IMR-90 (cell line): ENCODE measurements around the gene MACF1. TPM values are rescaled to one million over a fixed set of nuclear protein-coding genes. Genes with fewer than 3 reads are reported as not detected.

Experiments
- ATAC-seq: fragments of 200-7000 bp; cut with Tn5 transposase; 2 replicates; pipeline ENCODE4 v1.9.1; 2020; ENCODE audit warnings: low read depth, mild to moderate bottlenecking, moderate library complexity
- BruUV-seq: library from RNA; stranded (reverse); fragments of 400-500 nt; replicated peaks from 2 replicates; lab custom pipeline; 2021; lab: Mats Ljungman, UMichigan
- CTCF ChIA-PET: fragments of 300-600 bp; formaldehyde crosslinking; extraction: SDS; loops from one replicate; lab custom pipeline; 2021; ENCODE audit warnings: antibody characterized with exemption; lab: Yijun Ruan, JAX
- POLR2A ChIA-PET: fragments of 300-600 bp; sonication (Branson Sonifier 250); formaldehyde crosslinking; loops from one replicate; lab custom pipeline; 2022; ENCODE audit warnings: antibody characterized with exemption; ENCODE audit not compliant: unreplicated experiment; lab: Charles Lee
- DNase-seq: peaks from one replicate; pipeline ENCODE4 v3.0.0; 2013
- H2AFZ ChIP-seq: replicated peaks from 2 replicates; pipeline ENCODE3; 2013; ENCODE audit warnings: low read length, mild to moderate bottlenecking; ENCODE audit not compliant: poor library complexity
- H2AK5ac ChIP-seq: 2 replicates; pipeline ENCODE4 v1.6.1; 2013; ENCODE audit warnings: low read depth, low read length, inconsistent platforms
- H2AK9ac ChIP-seq: replicated peaks from 2 replicates; pipeline ENCODE3; 2013; ENCODE audit warnings: mild to moderate bottlenecking, low read depth, low read length, moderate library complexity; ENCODE audit not compliant: poor library complexity
- H2BK120ac ChIP-seq: 2 replicates; pipeline ENCODE4 v1.6.1; 2013; ENCODE audit warnings: low read depth, low read length, inconsistent platforms
- H2BK15ac ChIP-seq: 3 replicates; pipeline ENCODE4 v1.6.1; 2013; ENCODE audit warnings: low read depth, low read length, inconsistent platforms
- H2BK20ac ChIP-seq: 2 replicates; pipeline ENCODE4 v1.6.1; 2013; ENCODE audit warnings: low read depth, mild to moderate bottlenecking, inconsistent platforms, low read length, moderate library complexity
- H2BK5ac ChIP-seq: 2 replicates; pipeline ENCODE4 v1.6.1; 2013; ENCODE audit warnings: mild to moderate bottlenecking, low read depth, low read length, inconsistent platforms; ENCODE audit not compliant: poor library complexity, severe bottlenecking
- H3K14ac ChIP-seq: replicated peaks from 2 replicates; pipeline ENCODE4 v1.6.1; 2013; ENCODE audit warnings: low read depth, low read length, inconsistent platforms
- H3K18ac ChIP-seq: 2 replicates; pipeline ENCODE4 v1.6.1; 2013; ENCODE audit warnings: low read depth, low read length, control low read depth
- H3K23ac ChIP-seq: 2 replicates; pipeline ENCODE4 v1.6.1; 2013; ENCODE audit warnings: low read depth, low read length, inconsistent platforms
- H3K27ac ChIP-seq: 2 replicates; pipeline ENCODE4 v1.5.1; 2013; ENCODE audit warnings: mild to moderate bottlenecking, control low read depth, low read length; ENCODE audit not compliant: insufficient read depth
- H3K27me3 ChIP-seq: 2 replicates; pipeline ENCODE4 v1.6.1; 2013; ENCODE audit warnings: low read length; ENCODE audit not compliant: control insufficient read depth, insufficient read depth
- H3K36me3 ChIP-seq: 2 replicates; pipeline ENCODE4 v1.6.1; 2013; ENCODE audit warnings: low read length, mixed read lengths; ENCODE audit not compliant: control insufficient read depth, insufficient read depth
- H3K4ac ChIP-seq: 2 replicates; pipeline ENCODE4 v1.6.1; 2013; ENCODE audit warnings: low read depth, low read length, inconsistent platforms
- H3K4me1 ChIP-seq: 2 replicates; pipeline ENCODE4 v1.6.1; 2013; ENCODE audit warnings: low read length, mixed read lengths; ENCODE audit not compliant: control insufficient read depth, insufficient read depth
- H3K4me2 ChIP-seq: 2 replicates; pipeline ENCODE4 v1.6.1; 2013; ENCODE audit warnings: low read depth, mild to moderate bottlenecking, control low read depth, low read length, moderate library complexity
- H3K4me3 ChIP-seq: 2 replicates; pipeline ENCODE4 v1.5.1; 2013; ENCODE audit warnings: low read depth, mild to moderate bottlenecking, control low read depth, low read length, moderate library complexity; ENCODE audit not compliant: insufficient read depth
- H3K56ac ChIP-seq: 2 replicates; pipeline ENCODE4 v1.6.1; 2013; ENCODE audit warnings: low read length, inconsistent platforms; ENCODE audit not compliant: insufficient read depth; ENCODE audit errors: extremely low read depth
- H3K79me1 ChIP-seq, 2 experiments: 2 replicates each; pipeline ENCODE4 v1.6.1; 2013; ENCODE audit warnings: low read length in 2 of 2, inconsistent platforms in 1 of 2, low read depth in 1 of 2
- H3K9ac ChIP-seq: 2 replicates; pipeline ENCODE4 v1.6.1; 2013; ENCODE audit warnings: low read depth, low read length, control low read depth
- H3K9me1 ChIP-seq: 2 replicates; pipeline ENCODE4 v1.6.1; 2013; ENCODE audit warnings: low read length, inconsistent platforms; ENCODE audit not compliant: insufficient read depth
- H3K9me3 ChIP-seq: 2 replicates; pipeline ENCODE4 v1.6.1; 2013; ENCODE audit warnings: low read length; ENCODE audit not compliant: control insufficient read depth, insufficient read depth
- H4K20me1 ChIP-seq: 2 replicates; pipeline ENCODE4 v1.6.1; 2013; ENCODE audit warnings: low read length, inconsistent platforms; ENCODE audit not compliant: insufficient read depth
- H4K5ac ChIP-seq: 2 replicates; pipeline ENCODE4 v1.6.1; 2013; ENCODE audit warnings: mild to moderate bottlenecking, low read depth, low read length, control low read depth
- H4K8ac ChIP-seq, 2 experiments: 2 replicates each; pipeline ENCODE4 v1.6.1; 2013; ENCODE audit warnings: low read depth in 2 of 2, low read length in 2 of 2, control low read depth in 1 of 2, inconsistent platforms in 1 of 2
- H4K91ac ChIP-seq: 2 replicates; pipeline ENCODE4 v1.6.1; 2013; ENCODE audit warnings: low read depth, low read length, inconsistent platforms; ENCODE audit not compliant: insufficient read depth
- BHLHE40 ChIP-seq: fragments of 150-350 bp; IDR thresholded peaks from 2 replicates; pipeline ENCODE4 v1.6.1; 2016; ENCODE audit warnings: mild to moderate bottlenecking, low read depth, low read length
- CEBPB ChIP-seq: IDR thresholded peaks from 2 replicates; pipeline ENCODE4 v1.6.1; 2012; ENCODE audit warnings: low read depth, low read length, improper control_type of control experiment
- CHD1 ChIP-seq: IDR thresholded peaks from 2 replicates; pipeline ENCODE4 v1.6.1; 2012; ENCODE audit warnings: low read depth, low read length, improper control_type of control experiment
- CTCF ChIP-seq: conservative IDR thresholded peaks from 2 replicates; pipeline ENCODE4 v1.5.1; 2012; ENCODE audit warnings: mild to moderate bottlenecking, low read depth, low read length, improper control_type of control experiment
- ELK1 ChIP-seq: fragments of 150-350 bp; IDR thresholded peaks from 2 replicates; pipeline ENCODE4 v1.6.1; 2016; ENCODE audit warnings: low read depth, mild to moderate bottlenecking, low read length, moderate library complexity, borderline replicate concordance
- FOS ChIP-seq: fragments of 150-350 bp; IDR thresholded peaks from 2 replicates; pipeline ENCODE4 v1.6.1; 2016; ENCODE audit warnings: low read depth, low read length
- MAZ ChIP-seq: IDR thresholded peaks from 2 replicates; pipeline ENCODE4 v1.6.1; 2012; ENCODE audit warnings: low read depth, mild to moderate bottlenecking, low read length, improper control_type of control experiment, moderate library complexity, borderline replicate concordance
- NFE2L2 ChIP-seq: fragments of 150-350 bp; IDR thresholded peaks from 2 replicates; pipeline ENCODE4 v1.6.1; 2016; ENCODE audit warnings: low read depth, mild to moderate bottlenecking, low read length
- RAD21 ChIP-seq: IDR thresholded peaks from 2 replicates; pipeline ENCODE4 v1.6.1; 2012; ENCODE audit warnings: low read length, improper control_type of control experiment
- RFX5 ChIP-seq: IDR thresholded peaks from 2 replicates; pipeline ENCODE4 v1.8.0; 2012; ENCODE audit warnings: low read depth, mild to moderate bottlenecking, low read length, moderate library complexity
- SMC3 ChIP-seq: fragments of 150-350 bp; IDR thresholded peaks from 2 replicates; pipeline ENCODE4 v1.6.1; 2016; ENCODE audit warnings: low read depth, mild to moderate bottlenecking, antibody characterized with exemption, low read length, moderate library complexity
- USF2 ChIP-seq: fragments of 150-350 bp; IDR thresholded peaks from 2 replicates; pipeline ENCODE4 v1.6.1; 2017; ENCODE audit warnings: mild to moderate bottlenecking, antibody characterized with exemption, low read length, low read depth
- WGBS, 2 experiments: methylation state at CpG; one replicate each; pipeline versions ENCODE4 v1.1.5 to v1.1.7; 2013; ENCODE audit warnings: missing lambda C conversion rate in 2 of 2; ENCODE audit not compliant: insufficient read length in 1 of 2; ENCODE audit errors: extremely low coverage in 2 of 2; 5-methylcytosine and 5-hydroxymethylcytosine counted together
- dilution Hi-C: fragments of 300-500 bp; cut with HindIII; formaldehyde crosslinking; loops from one replicate; pipeline ENCODE4 v1.14.3; 2018; ENCODE audit warnings: low sequenced_read_pairs; ENCODE audit not compliant: unreplicated experiment
- in situ Hi-C: fragments of 300-500 bp; cut with MboI; formaldehyde crosslinking; loops from 3 replicates; pipeline ENCODE4 v1.14.3; 2019; ENCODE audit warnings: low sequenced_read_pairs, inconsistent platforms, mixed read lengths
- intact Hi-C: fragments of 100-400 bp; cut with micrococcal nuclease; formaldehyde crosslinking; loops from 2 replicates; pipeline ENCODE4 v1.10.0; 2022
- polyA plus RNA-seq, 3 experiments: library from polyadenylated mRNA; depleted of rRNA; stranded (reverse); fragments of >200 nt; gene quantifications; 2 replicates each; pipeline ENCODE4 v1.2.3, GENCODE V29; 2012; ENCODE audit warnings: low replicate concordance in 1 of 3
- total RNA-seq: library from RNA; depleted of rRNA; stranded (reverse); fragments of >200 nt; gene quantifications from 2 replicates; pipeline ENCODE4 v1.2.3, GENCODE V29; 2012

Gene MACF1
- total and polyA plus RNA-seq, 2 of the 4 experiments (the other 2 are of a cell fraction) = 67.6 to 369 TPM

- Histone ChIP-seq H3K79me1 (peaks cover 22 to 65% of the 10 kb centered on the region in 2 experiments), H2AK5ac (no peak overlapping the region), H2AK9ac (no peak overlapping the region), H3K18ac (no peak overlapping the region), H4K91ac (no peak overlapping the region), H3K9me1 (peaks cover 4% of the 10 kb centered on the region; the same call in 1 of the 2 replicates), H3K23ac (no peak overlapping the region; the same call in 1 of the 2 replicates), H3K4me1 (peaks cover 16% of the 10 kb centered on the region), H3K27ac (no peak overlapping the region), H3K27me3 (no peaks in the 10 kb centered on the region), H3K56ac (no peak overlapping the region), H2BK120ac (no peak overlapping the region), H4K8ac (peak overlapping the region in 1 of 2 experiments; percentile 9; a peak in 1 of 4 replicates), H3K36me3 (no peaks in the 10 kb centered on the region; the same call in 1 of the 2 replicates), H3K9ac (no peak overlapping the region), H3K4me2 (no peak overlapping the region), H2BK15ac (peak overlapping the region; percentile 4; the same call in 1 of the 3 replicates), H2BK5ac (peak overlapping the region; percentile 9), H3K9me3 (no peaks in the 10 kb centered on the region), H3K4ac (no peak overlapping the region), H4K5ac (no peak overlapping the region), H2AFZ (no peak overlapping the region), H3K14ac (no peak overlapping the region; the same call in 1 of the 2 replicates), H2BK20ac (no peak overlapping the region), H3K4me3 (no peak overlapping the region), H4K20me1 (peaks cover 6% of the 10 kb centered on the region; the same call in 1 of the 2 replicates)
- in situ Hi-C loops = no loop called here
- ChIA-PET POLR2A (no interaction called here), CTCF (interaction anchor here (0.6 kb wide), 1 partner anchor 219 kb away, joined by 5 read pairs; no protein-coding TSS in a partner anchor)
- intact Hi-C loops = loop anchor here (5.0 kb wide), 1 partner anchor 213 kb away; no protein-coding TSS in a partner anchor
- no TSS peak for BruUV-seq
- ATAC-seq (no peak), DNase-seq (no peak)
- TF ChIP-seq FOS (no peak), RFX5 (no peak), USF2 (no peak), RAD21 (no peak), NFE2L2 (no peak), BHLHE40 (no peak), MAZ (no peak), CEBPB (no peak), CHD1 (no peak), CTCF (no peak), SMC3 (no peak), ELK1 (no peak)
- dilution Hi-C loops = no loop called here
- WGBS, 2 experiments = no CpG with 5 or more reads among the region's 3 CpGs
Measured at GRCh38 chr1:39404876-39405275, 200.4 kb downstream of the MACF1 start.
